ENCODE data around the gene LMF1. TPM values are rescaled to one million over a fixed set of nuclear protein-coding genes. Genes with fewer than 3 reads are reported as not detected.

Gene LMF1
- total RNA-seq, 4 donors from 2014 or later = 7.7 to 15.8 (median 10.2) TPM

GRCh38 chr16:827513-827912, 143.3 kb downstream of the LMF1 start:
- in situ Hi-C loops (cut with MboI; ENCODE audit: low sequenced_read_pairs in 4 of 4) (no loop called here), intact Hi-C loops (cut with DNase I; ENCODE audit: low total_unique reads) (no loop called here)
- Histone ChIP-seq H3K36me3 (no peaks in the 10 kb centered on the region), H3K4me1 (no peaks in the 10 kb centered on the region), H3K9me3 (no peaks in the 10 kb centered on the region), H3K4me3 (no peak overlapping the region), H3K27ac (no peak overlapping the region), H3K27me3 (peaks cover 16 to 45% (median 33%) of the 10 kb centered on the region in 3 donors)
- TF ChIP-seq POLR2A (IDR thresholded peaks at IDR 0.05) = no peak
- TF ChIP-seq CTCF (IDR thresholded peaks at IDR 0.05 in 4 of 5, conservative IDR thresholded peaks at IDR 0.05 in 1 of 5) = no peak
- ATAC-seq (no peak), DNase-seq (no peak)

GRCh38 chr16:825341-826061, 145.3 kb downstream of the LMF1 start:
- TF ChIP-seq POLR2A (IDR thresholded peaks at IDR 0.05) (no peak), CTCF (IDR thresholded peaks at IDR 0.05 in 4 of 5, conservative IDR thresholded peaks at IDR 0.05 in 1 of 5) (no peak)
- Histone ChIP-seq H3K36me3 (no peaks in the 10 kb centered on the region), H3K27me3 (peaks cover 19 to 42% (median 32%) of the 10 kb centered on the region in 3 donors), H3K9me3 (no peaks in the 10 kb centered on the region), H3K4me3 (peak overlapping the region in 1 of 4 donors; percentile 0), H3K4me1 (no peaks in the 10 kb centered on the region), H3K27ac (no peak overlapping the region)
- in situ Hi-C loops (cut with MboI; ENCODE audit: low sequenced_read_pairs in 4 of 4) (no loop called here), intact Hi-C loops (cut with DNase I; ENCODE audit: low total_unique reads) (no loop called here)
- ATAC-seq (no peak), DNase-seq (no peak)

GRCh38 chr16:824601-825000, 146.2 kb downstream of the LMF1 start:
- intact Hi-C loops (cut with DNase I; ENCODE audit: low total_unique reads) = no loop called here
- ATAC-seq (no peak), DNase-seq (no peak)
- peaks cover 28 to 42% (median 32%) of the 10 kb centered on the region in 3 donors for H3K27me3 ChIP-seq
- in situ Hi-C loops (cut with MboI; ENCODE audit: low sequenced_read_pairs in 4 of 4) = loop anchor here in 1 of 4 donors (25.0 kb wide), 1 partner anchor 238 kb away; the partner anchor contains the start of gene SSTR5
- H3K4me3 ChIP-seq = no peak overlapping the region
- H3K9me3 ChIP-seq = no peaks in the 10 kb centered on the region
- no peak overlapping the region for H3K27ac ChIP-seq
- TF ChIP-seq CTCF (IDR thresholded peaks at IDR 0.05 in 4 of 5, conservative IDR thresholded peaks at IDR 0.05 in 1 of 5) = no peak
- TF ChIP-seq POLR2A (IDR thresholded peaks at IDR 0.05) = no peak
- H3K36me3 ChIP-seq = no peaks in the 10 kb centered on the region
- no peaks in the 10 kb centered on the region for H3K4me1 ChIP-seq

- ATAC-seq = no peak
- peaks cover 30 to 42% (median 35%) of the 10 kb centered on the region in 3 donors for H3K27me3 ChIP-seq
- in situ Hi-C loops (cut with MboI; ENCODE audit: low sequenced_read_pairs in 4 of 4) = loop anchor here in 1 of 4 donors (25.0 kb wide), 1 partner anchor 238 kb away; the partner anchor contains the start of gene SSTR5
Observed at GRCh38 chr16:824194-824593, 146.6 kb downstream of the LMF1 start.

More at GRCh38 chr16:824194-824593, 146.6 kb downstream of the LMF1 start:
- no peak overlapping the region for H3K27ac ChIP-seq
- TF ChIP-seq CTCF (IDR thresholded peaks at IDR 0.05 in 4 of 5, conservative IDR thresholded peaks at IDR 0.05 in 1 of 5) = no peak
- TF ChIP-seq POLR2A (IDR thresholded peaks at IDR 0.05) = no peak
- H3K4me1 ChIP-seq = no peaks in the 10 kb centered on the region
- no peaks in the 10 kb centered on the region for H3K9me3 ChIP-seq
- no peak overlapping the region for H3K4me3 ChIP-seq
- H3K36me3 ChIP-seq = no peaks in the 10 kb centered on the region
- no peak for DNase-seq
- intact Hi-C loops (cut with DNase I; ENCODE audit: low total_unique reads) = no loop called here
